GM21717 (cell line): ENCODE data around the gene HNRNPA2B1.
"Not testable (repeated sequence)": the region's sequence is repeated elsewhere in the genome, so short reads cannot be mapped to it uniquely, and the experiment has no call there.

Experiments used
- ATAC-seq: cut with Tn5 transposase; IDR thresholded peaks from one replicate; pipeline ENCODE4 v1.9.1; 2021; ENCODE audit warnings: mild to moderate bottlenecking, moderate library complexity; ENCODE audit not compliant: unreplicated experiment

The HNRNPA2B1 gene

GRCh38 chr7:26198133-26198780 lies 2.3 kb downstream of the HNRNPA2B1 start:
- no peak for ATAC-seq

- no peak for ATAC-seq
Observed at GRCh38 chr7:26197153-26198115, 3.1 kb downstream of the HNRNPA2B1 start.

- no peak for ATAC-seq
Observed at GRCh38 chr7:26195867-26196657, 4.5 kb downstream of the HNRNPA2B1 start.

- ATAC-seq = no peak
Observed at GRCh38 chr7:26195182-26195581, 5.4 kb downstream of the HNRNPA2B1 start.

- not testable (repeated sequence) for ATAC-seq
Observed at GRCh38 chr7:26194764-26195163, 5.8 kb downstream of the HNRNPA2B1 start.

GRCh38 chr7:26193432-26194207 lies 6.9 kb downstream of the HNRNPA2B1 start:
- no peak for ATAC-seq

GRCh38 chr7:26192485-26193087 lies 8.0 kb downstream of the HNRNPA2B1 start:
- no peak for ATAC-seq

GRCh38 chr7:26191974-26192479 lies 8.5 kb downstream of the HNRNPA2B1 start:
- ATAC-seq = no peak

- ATAC-seq = no peak
Observed at GRCh38 chr7:26191233-26191973, 9.1 kb downstream of the HNRNPA2B1 start.

- no peak for ATAC-seq
Observed at GRCh38 chr7:26190417-26190869, 10.1 kb downstream of the HNRNPA2B1 start.

GRCh38 chr7:26189697-26190096 lies 10.8 kb downstream of the HNRNPA2B1 start:
- ATAC-seq = no peak

GRCh38 chr7:26188957-26189541 lies 11.5 kb downstream of the HNRNPA2B1 start:
- no peak for ATAC-seq

- ATAC-seq = no peak
Observed at GRCh38 chr7:26188206-26188956, 12.2 kb downstream of the HNRNPA2B1 start.

GRCh38 chr7:26187380-26188205 lies 13.0 kb downstream of the HNRNPA2B1 start:
- ATAC-seq = no peak

- ATAC-seq = no peak
Observed at GRCh38 chr7:26186364-26187311, 13.9 kb downstream of the HNRNPA2B1 start.

GRCh38 chr7:26185844-26186180 lies 14.7 kb downstream of the HNRNPA2B1 start:
- ATAC-seq = no peak
